GM18873 (cell line): ENCODE results near the gene INSYN1.
"Not testable (repeated sequence)": the region's sequence is repeated elsewhere in the genome, so short reads cannot be mapped to it uniquely, and the experiment has no call there.

Source experiments
- ATAC-seq: cut with Tn5 transposase; IDR thresholded peaks from one replicate; pipeline ENCODE4 v1.9.1; 2021; ENCODE audit warnings: mild to moderate bottlenecking, moderate library complexity, moderate number of reproducible peaks; ENCODE audit not compliant: unreplicated experiment, low FRiP score

INSYN1 gene

DNA sequence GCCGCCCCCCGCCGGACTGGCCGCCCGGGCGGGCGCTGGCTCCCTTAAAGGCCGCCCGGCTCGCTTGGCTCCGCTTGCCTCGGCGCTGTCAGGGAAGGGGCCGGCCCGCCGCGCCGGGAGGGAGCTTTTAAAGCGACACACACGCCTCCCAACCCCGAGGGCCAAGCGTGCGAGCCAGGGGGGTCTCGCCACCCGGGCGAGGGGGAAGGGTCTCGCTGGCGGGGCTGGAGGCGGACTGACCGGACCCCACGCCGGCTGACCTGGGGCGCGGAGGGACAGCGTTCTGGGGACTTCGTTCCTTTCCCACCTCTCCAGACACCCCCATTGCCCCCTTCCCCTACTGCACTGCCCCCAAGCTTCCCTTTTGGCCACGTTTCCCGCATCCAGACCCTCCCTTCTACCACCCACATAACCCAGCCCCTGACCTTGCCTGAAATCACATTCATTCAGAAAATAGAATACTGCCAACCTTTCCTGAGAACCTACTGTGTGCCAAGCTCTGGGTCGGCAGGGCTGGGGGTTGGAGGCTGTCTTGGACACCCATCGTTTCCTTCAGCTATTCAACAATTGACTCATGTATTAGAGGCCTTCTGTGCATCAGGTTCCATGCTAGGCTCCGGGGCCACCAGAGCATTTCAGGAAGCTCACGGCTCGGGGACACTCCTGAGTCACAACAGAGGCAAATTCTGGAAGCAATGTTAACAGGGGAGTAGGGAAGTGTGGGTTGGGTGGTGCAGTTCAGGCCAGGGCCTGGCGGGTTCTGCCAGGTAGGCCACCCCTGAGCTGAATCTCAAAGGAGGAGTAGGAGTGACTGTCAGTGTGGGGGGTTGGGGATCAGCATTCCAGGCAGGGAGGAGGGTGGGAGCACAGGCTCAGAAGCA, at the start of gene INSYN1:
Gene INSYN1 (minus strand): TSS at position 102 of the 881 bp plus-strand sequence. CDS start 2,221 bp downstream, outside the sequence.
- ATAC-seq, result no peak

- no peak for ATAC-seq
Measured at GRCh38 chr15:73802431-73803041, 49.4 kb upstream of the INSYN1 start.

DNA sequence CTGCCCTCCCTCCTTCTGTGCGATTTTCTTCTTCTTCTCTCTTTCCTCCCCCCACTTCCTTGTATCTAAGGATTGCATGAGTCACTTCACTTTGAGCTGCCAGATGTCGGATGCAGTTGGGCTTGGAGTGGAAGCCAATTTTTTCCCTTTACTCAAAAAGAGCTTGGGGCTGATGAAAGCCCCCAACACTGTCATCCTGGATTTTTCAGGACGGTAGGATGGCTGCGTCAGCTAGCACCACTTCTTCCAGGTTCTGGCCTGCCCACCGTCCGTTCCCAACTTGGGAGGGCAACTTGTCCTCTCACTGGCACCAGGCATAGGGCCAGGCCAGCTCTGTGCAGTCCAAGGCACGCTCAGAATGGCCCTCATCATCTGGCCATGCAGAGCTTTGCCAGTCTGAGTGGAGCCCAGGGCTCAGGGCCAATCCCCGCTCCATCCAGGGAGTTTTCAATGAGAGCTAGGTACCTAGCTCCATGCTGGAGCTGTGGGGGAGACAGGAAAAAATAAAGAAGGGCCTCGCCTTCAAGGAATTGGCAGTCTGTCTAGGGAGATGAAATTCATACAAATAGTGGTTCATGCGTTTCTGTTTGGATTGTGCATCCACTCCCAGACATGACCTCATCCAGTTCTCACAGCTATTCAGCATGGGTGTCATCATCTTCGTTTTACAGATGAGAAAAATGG, 47.7 kb upstream of the INSYN1 start:
- ATAC-seq, result no peak

DNA sequence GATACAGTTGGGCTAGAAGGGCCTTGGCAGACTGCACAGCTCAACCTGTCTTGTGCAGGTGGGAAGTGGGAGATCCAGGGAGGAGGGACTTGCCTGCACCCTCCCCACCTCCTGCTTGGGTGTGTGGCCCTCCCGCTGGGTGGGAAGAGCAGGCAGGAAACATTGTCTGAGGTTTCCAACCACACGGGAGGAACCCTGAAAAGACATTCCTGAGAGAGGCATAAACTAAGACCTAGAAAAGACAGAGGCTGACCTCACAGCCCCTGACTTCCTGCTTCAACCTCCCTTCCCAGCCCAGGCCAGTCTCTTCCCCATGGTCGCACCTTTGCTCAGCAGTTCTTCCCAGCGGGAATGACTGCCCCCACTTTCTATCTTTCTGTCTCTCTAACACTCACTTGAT, 46.3 kb upstream of the INSYN1 start:
- ATAC-seq, result no peak

DNA sequence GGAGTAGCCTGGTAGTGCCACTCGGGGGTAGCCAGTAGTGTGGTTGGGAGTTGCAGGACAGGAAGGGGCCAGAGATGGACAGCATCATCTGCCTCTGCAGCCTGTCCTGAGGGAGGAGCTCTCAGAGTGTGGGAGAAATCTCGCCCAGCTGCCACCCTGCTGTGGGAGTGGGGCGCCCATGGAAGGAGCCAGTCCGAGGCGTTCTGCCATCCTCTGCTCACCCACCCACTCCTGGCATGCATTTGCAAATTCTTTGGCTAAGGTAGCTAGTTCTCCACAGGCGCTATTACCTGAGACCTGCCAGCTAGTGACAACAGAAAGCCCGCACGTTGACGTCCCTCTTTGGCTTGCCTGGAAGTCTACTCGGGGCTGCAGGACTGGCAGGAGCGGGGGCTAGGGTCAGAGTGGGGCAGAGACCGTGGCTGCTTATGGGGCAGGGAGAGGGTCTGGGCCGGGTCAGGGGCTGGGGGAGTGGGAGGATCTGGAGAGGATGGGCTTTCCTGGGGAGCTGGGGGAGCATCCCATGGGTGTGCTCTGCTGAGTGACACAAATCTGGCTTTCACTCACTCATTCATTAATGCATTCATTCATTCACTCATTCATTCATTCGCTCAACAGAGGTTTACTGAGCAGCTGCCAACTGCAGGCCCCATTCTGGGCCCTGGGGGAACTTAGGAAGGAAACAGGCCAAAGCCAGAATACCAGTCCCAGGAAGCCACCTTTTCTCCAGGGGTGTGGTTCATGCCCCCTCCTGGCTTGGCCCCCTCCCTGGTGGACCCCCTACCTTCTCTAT, 44.4 kb upstream of the INSYN1 start:
- ATAC-seq, result no peak

DNA sequence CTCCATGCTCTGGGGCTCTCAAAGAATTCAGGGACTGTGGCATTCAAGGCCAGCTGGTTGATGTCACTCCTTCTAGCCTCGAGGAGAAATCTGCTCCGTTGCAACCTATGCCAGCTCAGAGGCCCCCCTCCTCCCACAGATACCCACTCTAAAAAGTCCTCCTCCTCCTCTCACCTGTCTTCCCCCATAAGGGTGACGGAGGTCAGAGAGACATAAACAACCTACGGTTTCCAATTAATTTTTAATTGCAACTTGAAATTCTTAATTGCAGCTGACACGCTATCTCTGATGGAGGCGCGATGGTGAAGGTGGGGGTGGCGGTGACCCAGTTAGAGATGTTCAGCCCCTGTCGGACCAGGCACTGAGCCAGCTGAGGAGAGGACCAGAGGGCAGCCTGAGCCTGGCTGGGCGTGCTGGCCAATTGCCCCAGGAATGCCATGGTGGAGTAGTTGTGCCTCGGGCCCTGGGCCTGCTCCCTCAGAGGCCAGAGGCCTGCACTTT, 43.2 kb upstream of the INSYN1 start:
- no peak for ATAC-seq

- no peak for ATAC-seq
Measured at GRCh38 chr15:73794443-73795133, 41.4 kb upstream of the INSYN1 start.

DNA sequence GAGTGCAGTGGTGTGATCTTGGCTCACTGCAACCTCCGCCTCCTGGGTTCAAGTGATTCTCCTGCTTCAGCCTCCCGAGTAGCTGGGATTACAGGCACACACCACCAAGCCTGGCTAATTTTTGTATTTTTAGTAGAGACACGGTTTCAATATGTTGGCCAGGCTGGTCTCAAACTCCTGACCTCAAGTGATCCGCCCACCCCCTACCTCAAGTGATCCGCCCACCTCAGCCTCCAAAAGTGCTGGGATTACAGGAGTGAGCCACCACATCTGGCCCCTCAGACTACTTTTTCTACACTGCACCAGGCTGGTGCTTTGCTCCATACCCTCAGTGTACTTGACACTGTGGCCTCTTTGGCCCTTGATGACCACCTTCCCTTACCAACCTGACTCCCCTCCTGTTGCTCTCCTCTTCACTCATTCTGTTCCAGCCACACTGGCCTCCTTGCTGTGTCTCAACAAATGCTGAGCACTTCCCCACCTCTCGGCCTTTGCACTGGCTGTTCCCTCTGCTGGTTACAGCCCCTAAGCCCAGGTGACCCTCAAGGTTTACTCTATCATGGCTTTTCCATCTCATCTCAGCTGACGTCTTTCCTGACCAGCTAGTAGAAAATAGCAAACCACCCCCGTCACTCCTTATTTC, 39.9 kb upstream of the INSYN1 start:
- ATAC-seq, result not testable (repeated sequence)

DNA sequence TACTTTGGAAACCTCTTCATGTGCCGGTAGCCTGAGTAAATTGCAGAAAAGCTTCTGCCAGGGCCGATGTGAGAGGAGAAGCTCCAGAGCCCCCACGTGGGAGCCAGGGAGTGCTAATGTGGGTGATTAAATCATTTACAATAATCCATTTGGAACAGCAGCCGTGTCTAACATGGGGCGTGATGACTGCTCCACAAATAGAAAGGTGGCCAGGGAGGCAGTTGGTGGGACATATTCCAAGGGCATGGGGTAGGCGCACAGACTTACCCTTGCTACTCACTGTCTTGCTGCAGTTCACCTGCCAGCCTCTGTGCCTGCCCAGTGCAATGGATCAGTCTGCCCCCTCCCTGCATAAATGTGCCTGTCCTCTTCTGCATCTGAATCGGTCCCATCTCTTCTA, 39.3 kb upstream of the INSYN1 start:
- no peak for ATAC-seq

DNA sequence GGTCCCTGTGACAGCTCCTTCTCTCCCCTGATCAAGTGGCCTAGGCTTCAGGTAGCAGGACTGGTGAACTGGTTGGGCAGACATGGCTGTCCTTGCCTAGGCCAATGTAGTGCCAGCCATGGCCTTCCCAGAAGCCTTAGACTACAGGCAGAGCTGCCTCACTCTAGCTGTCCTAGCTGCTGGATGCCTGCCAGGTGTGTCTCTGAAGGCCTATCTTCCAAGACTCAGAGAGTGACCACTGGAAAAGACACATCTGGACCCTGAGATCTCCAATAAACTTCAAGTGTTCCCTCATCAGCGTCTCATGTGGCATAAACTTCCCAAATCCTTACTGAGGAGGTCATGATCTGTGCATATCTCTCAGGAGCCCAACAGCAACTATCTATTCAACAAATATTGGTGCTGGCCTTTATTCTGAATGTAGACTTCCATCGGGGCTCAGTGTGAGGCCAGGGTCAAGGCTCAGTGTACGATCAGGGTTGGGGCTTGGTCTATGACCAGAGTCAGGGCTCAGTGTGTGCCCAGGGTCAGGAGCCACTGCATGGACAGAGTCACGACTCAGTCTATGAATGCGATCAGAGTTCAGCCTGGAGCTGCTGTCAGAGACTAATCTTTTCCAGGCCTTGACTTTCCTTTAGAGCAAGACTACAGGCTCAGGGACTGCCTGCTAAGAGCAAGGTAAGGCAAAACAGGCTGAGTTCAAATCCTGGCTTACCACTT, 36.5 kb upstream of the INSYN1 start:
- ATAC-seq, result no peak

- ATAC-seq, result no peak
Measured at GRCh38 chr15:73787621-73788020, 34.5 kb upstream of the INSYN1 start.

GRCh38 chr15:73786538-73786937, 33.4 kb upstream of the INSYN1 start:
- ATAC-seq, result no peak

- ATAC-seq, result not testable (repeated sequence)
Measured at GRCh38 chr15:73785256-73786014, 32.3 kb upstream of the INSYN1 start.

GRCh38 chr15:73784291-73784690, 31.1 kb upstream of the INSYN1 start:
- ATAC-seq, result no peak

DNA sequence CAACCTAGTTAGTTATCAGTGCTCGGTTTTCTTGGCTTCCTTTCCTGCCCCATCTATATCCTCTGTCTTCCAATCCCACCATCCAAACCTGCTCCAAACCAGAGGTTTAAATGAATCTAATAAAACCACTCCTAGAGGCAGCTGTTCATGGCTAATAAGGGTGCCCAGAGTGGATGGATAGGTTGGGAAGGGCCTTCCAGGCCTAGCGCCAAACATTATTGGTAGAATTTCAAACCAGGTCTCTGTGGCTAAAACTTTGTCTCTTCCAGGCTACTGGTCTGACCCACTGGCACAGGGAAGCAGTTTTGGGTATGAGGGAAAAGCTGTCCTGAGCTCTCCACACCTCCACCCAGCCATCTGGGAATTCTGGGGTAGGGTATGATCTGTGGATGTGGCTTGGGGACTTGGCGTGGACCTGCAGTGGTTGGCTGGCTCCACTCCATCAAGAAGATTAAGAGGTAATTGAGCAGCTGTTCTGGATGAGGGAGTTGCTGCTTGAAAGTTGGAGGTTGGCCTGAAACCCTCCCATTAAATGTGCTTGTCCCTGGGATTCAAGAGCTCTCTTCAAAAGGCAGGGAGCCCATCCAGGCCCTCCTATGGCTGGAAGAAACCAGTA, 29.3 kb upstream of the INSYN1 start:
- ATAC-seq, result no peak

GRCh38 chr15:73781038-73781925, 28.1 kb upstream of the INSYN1 start:
- ATAC-seq, result no peak

DNA sequence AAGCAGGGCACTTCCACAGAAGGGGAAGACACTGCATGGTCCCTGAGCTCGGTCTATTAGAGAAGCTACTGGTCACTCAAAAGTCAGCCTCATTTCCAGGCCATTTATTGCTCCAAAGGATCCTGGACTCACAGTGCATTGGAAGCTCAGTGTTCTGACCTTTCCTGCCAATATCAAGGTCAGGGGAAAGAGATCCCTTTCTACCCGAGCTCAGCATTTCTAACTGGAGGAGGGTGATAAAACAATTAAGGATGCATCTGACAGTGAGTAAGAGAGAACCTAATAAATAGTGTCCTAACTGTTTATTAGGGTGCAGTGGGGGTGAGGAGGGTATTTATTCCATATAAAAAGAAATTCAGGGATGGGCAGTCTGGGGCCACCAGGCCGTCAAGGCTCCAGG, 26.8 kb upstream of the INSYN1 start:
- ATAC-seq, result no peak
